ENCODE data around the gene ZFPM1. TPM values are rescaled to one million over a fixed set of nuclear protein-coding genes. Genes with fewer than 3 reads are reported as not detected.

The ZFPM1 gene
- total RNA-seq, 2 experiments from 2014 or later: 15.0 to 18.0 TPM

DNA sequence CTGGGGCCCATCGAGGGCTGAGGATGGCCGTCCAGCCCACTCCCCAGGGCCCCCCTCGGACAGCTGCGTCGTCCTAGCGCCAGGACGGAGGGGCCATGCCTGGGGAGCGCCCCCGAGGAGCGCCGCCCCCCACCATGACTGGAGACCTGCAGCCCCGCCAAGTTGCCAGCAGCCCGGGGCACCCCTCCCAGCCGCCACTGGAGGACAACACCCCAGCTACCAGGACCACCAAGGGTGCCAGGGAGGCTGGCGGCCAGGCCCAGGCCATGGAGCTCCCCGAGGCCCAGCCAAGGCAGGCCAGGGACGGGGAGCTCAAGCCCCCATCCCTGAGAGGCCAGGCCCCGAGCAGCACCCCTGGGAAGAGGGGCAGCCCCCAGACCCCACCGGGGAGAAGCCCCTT lies 25.7 kb upstream of the ZFPM1 start:
- DNase-seq: no peak
- Mint-ChIP-seq H3K4me1 (ENCODE audit: low read depth) (peaks cover 6% of the 10 kb centered on the region), H3K27me3 (peaks cover 1% of the 10 kb centered on the region), H3K27ac (no peak overlapping the region), H3K36me3 (ENCODE audit: low read depth) (no peaks in the 10 kb centered on the region), H3K4me3 (no peak overlapping the region), H3K9me3 (no peaks in the 10 kb centered on the region)
- no peak for ATAC-seq
- intact Hi-C loops (cut with micrococcal nuclease): no loop called here
- ChIA-PET POLR2A (interaction anchor here (1.0 kb wide), 1 partner anchor 115 kb away, joined by 3 read pairs; no protein-coding TSS in a partner anchor), CTCF (interaction anchor here (2.4 kb wide), 1 partner anchor 10 kb away, joined by 14 read pairs; no protein-coding TSS in a partner anchor)
- TF ChIP-seq, protein P1, sequence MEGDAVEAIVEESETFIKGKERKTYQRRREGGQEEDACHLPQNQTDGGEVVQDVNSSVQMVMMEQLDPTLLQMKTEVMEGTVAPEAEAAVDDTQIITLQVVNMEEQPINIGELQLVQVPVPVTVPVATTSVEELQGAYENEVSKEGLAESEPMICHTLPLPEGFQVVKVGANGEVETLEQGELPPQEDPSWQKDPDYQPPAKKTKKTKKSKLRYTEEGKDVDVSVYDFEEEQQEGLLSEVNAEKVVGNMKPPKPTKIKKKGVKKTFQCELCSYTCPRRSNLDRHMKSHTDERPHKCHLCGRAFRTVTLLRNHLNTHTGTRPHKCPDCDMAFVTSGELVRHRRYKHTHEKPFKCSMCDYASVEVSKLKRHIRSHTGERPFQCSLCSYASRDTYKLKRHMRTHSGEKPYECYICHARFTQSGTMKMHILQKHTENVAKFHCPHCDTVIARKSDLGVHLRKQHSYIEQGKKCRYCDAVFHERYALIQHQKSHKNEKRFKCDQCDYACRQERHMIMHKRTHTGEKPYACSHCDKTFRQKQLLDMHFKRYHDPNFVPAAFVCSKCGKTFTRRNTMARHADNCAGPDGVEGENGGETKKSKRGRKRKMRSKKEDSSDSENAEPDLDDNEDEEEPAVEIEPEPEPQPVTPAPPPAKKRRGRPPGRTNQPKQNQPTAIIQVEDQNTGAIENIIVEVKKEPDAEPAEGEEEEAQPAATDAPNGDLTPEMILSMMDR (IDR thresholded peaks at IDR 0.05): no peak

DNA sequence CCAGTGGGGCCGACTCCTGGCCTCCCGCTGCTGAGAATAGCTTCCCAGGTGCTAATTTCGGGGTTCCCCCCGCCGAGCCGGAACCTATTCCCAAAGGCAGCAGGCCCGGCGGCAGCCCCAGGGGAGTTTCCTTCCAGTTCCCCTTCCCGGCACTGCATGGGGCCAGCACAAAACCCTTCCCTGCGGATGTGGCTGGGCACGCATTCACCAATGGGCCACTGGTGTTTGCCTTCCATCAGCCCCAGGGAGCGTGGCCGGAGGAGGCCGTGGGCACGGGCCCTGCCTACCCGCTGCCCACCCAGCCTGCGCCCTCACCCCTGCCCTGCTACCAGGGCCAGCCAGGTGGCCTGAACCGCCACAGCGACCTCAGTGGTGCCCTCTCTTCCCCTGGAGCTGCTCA lies 24.9 kb upstream of the ZFPM1 start:
- ChIA-PET POLR2A (no interaction called here), CTCF (interaction anchor here (2.4 kb wide), 1 partner anchor 9 kb away, joined by 14 read pairs; no protein-coding TSS in a partner anchor)
- TF ChIP-seq, protein P1 (IDR thresholded peaks at IDR 0.05): no peak
- intact Hi-C loops (cut with micrococcal nuclease): no loop called here
- no peak overlapping the region for H3K27ac Mint-ChIP-seq
- no peak for DNase-seq
- no peaks in the 10 kb centered on the region for H3K9me3 Mint-ChIP-seq
- H3K27me3 Mint-ChIP-seq: peaks cover 1% of the 10 kb centered on the region
- H3K4me1 Mint-ChIP-seq (ENCODE audit: low read depth): peaks cover 6% of the 10 kb centered on the region
- ATAC-seq: no peak
- H3K36me3 Mint-ChIP-seq (ENCODE audit: low read depth): no peaks in the 10 kb centered on the region
- no peak overlapping the region for H3K4me3 Mint-ChIP-seq

DNA sequence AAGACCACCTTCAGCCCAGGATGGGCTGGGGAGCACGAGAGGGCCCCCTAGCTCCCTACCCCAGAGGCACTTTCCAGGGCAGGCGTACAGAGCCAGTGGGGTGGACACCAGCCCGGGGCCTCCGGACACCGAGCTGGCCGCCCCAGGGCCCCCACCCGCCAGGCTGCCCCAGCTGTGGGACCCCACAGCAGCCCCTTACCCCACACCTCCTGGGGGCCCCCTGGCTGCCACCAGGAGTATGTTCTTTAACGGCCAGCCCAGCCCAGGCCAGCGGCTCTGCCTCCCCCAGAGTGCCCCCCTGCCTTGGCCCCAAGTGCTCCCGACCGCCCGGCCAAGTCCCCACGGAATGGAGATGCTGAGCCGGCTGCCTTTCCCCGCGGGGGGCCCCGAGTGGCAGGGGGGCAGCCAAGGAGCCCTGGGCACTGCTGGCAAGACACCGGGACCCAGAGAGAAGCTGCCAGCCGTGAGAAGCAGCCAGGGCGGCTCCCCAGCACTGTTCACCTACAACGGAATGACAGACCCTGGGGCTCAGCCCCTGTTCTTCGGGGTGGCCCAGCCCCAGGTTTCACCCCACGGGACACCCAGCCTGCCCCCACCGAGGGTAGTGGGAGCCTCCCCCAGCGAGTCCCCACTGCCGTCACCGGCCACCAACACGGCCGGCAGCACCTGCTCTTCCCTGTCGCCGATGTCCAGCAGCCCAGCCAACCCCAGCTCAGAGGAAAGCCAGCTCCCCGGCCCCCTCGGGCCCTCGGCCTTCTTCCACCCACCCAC lies 24.3 kb upstream of the ZFPM1 start:
- Mint-ChIP-seq H3K36me3 (ENCODE audit: low read depth) (no peaks in the 10 kb centered on the region), H3K9me3 (no peaks in the 10 kb centered on the region)
- POLR2A ChIA-PET: no interaction called here

DNA sequence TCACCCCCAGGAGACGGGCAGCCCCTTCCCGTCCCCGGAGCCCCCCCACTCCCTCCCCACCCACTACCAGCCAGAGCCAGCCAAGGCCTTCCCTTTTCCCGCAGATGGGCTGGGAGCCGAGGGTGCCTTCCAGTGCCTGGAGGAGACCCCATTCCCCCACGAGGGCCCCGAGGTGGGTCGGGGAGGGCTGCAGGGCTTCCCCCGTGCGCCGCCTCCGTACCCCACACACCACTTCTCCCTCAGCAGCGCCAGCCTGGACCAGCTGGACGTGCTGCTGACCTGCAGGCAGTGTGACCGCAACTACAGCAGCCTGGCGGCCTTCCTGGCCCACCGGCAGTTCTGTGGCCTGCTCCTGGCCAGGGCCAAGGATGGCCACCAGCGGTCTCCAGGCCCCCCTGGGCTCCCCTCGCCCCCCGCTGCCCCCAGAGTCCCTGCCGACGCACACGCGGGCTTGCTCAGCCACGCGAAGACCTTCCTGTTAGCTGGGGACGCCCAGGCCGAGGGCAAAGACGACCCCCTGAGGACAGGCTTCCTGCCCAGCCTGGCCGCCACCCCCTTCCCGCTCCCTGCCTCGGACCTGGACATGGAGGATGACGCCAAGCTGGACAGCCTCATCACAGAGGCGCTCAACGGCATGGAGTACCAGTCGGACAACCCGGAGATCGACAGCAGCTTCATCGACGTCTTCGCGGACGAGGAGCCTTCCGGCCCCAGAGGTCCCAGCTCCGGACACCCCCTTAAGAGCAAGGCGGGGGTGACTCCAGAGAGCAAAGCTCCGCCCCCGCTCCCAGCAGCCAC lies 23.5 kb upstream of the ZFPM1 start:
- CTCF ChIA-PET: interaction anchor here (1.2 to 2.4 kb wide), 3 partner anchors 7 to 650 kb away, joined by 3 to 14 read pairs (median 4); no protein-coding TSS in a partner anchor
- Mint-ChIP-seq H3K27ac (peak overlapping the region; percentile 55), H3K4me3 (peak overlapping the region; percentile 69), H3K27me3 (peaks cover 1% of the 10 kb centered on the region), H3K9me3 (no peaks in the 10 kb centered on the region), H3K36me3 (ENCODE audit: low read depth) (no peaks in the 10 kb centered on the region), H3K4me1 (ENCODE audit: low read depth) (peaks cover 6% of the 10 kb centered on the region)
- intact Hi-C loops (cut with micrococcal nuclease): no loop called here
- POLR2A ChIA-PET: interaction anchor here (1.1 to 1.5 kb wide), 4 partner anchors 86 to 141 kb away, joined by 3 to 8 read pairs (median 3); partner anchors contain the start of gene ZC3H18
- ATAC-seq (no peak), DNase-seq (no peak)
- TF ChIP-seq, protein P1 (IDR thresholded peaks at IDR 0.05): no peak

More for the DNA sequence above, 24.3 kb upstream of the ZFPM1 start:
- peaks cover 1% of the 10 kb centered on the region for H3K27me3 Mint-ChIP-seq
- H3K27ac Mint-ChIP-seq: no peak overlapping the region
- ATAC-seq (no peak), DNase-seq (no peak)
- TF ChIP-seq, protein P1 (IDR thresholded peaks at IDR 0.05): no peak
- intact Hi-C loops (cut with micrococcal nuclease): no loop called here
- no peak overlapping the region for H3K4me3 Mint-ChIP-seq
- CTCF ChIA-PET: interaction anchor here (2.4 kb wide), 1 partner anchor 8 kb away, joined by 14 read pairs; no protein-coding TSS in a partner anchor
- H3K4me1 Mint-ChIP-seq (ENCODE audit: low read depth): peaks cover 6% of the 10 kb centered on the region

Data from activated CD8-positive, alpha-beta T cell treated with anti-CD3 and anti-CD28 coated beads for 36 hours (primary cell).